CD4-positive, alpha-beta T cell treated with Interleukin-21 for 1 hour (primary cell): ENCODE results near the gene SLC6A18.
A peak's percentile ranks its signal among the peaks of the same experiment; 100 is the strongest.

ENCODE experiments used
- DNase-seq: peaks from one replicate; pipeline ENCODE4 v3.0.0-alpha.2; 2020

The SLC6A18 gene

DNA sequence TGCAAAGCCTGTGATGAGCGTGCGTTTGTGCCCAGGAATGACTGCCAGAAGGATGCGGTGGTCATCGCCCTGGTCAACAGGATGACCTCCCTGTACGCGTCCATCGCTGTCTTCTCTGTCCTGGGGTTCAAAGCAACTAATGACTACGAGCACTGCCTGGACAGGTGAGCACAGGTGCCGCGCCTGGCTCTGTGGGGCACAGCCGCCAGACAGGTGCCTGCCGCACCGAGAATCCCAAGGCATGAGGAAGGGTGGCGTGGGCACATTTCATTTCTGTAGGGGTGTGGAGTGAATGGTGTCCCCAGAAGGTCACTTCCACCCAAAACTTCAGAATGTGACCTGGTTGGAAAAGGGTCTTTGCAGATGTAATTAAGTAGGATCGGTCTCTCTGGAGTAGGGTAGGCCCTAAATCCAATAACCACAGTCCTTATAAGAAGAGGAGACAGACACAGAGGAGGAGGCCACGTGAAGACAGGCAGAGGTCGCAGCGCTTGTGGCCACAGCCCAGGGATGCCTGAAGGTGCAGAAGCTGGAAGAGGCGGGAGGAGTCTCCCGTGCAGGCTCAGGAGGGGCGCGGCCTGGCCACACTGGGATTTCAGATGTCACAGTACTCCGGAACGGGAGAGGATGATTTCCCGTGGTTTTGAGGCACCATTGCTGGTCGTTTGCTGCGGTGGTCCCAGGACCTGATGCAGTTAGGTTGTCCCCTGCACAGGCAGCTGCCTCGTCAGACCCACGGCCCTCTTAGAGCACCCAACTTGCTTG is 15.5 kb downstream of the SLC6A18 start:
- DNase-seq, result no peak

- DNase-seq, result no peak
Observed at GRCh38 chr5:1241509-1242080, 16.4 kb downstream of the SLC6A18 start.

DNA sequence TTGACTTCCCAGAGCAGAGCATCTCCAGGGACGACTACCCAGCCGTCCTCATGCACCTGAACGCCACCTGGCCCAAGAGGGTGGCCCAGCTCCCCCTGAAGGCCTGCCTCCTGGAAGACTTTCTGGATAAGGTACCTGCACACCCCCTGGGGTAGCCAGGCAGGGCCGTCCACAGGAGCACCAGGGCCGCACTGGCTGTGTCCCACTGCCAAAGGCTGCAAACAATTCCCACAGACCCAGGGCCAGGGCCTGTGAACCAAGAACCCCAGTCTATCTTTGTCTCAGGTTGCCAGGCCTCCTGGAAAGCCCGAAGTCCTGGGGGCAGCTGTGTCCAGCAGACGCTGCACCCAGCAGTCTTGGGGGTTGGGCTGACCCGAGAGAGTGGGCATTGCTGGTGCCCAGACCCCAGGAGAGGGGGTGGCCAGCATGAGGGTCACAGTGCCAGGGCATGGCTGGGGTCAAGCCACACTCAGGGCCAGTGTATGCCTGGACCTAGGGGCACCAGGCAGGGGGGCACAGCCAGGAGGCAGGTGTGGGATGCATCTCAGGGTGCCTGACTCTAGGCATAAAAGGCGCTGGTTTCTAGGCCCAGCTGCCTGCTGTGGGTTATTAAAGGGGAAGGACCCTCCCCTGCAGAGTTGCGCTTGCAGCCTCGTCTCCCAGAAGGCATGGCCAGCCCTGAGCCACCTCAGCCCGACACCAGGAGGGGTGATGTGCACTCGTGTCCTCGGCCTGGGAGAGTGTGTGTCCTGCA is 17.7 kb downstream of the SLC6A18 start:
- DNase-seq, result no peak

GRCh38 chr5:1243487-1244130 is 18.4 kb downstream of the SLC6A18 start:
- no peak for DNase-seq

- no peak for DNase-seq
Observed at GRCh38 chr5:1244255-1244654, 19.1 kb downstream of the SLC6A18 start.

DNA sequence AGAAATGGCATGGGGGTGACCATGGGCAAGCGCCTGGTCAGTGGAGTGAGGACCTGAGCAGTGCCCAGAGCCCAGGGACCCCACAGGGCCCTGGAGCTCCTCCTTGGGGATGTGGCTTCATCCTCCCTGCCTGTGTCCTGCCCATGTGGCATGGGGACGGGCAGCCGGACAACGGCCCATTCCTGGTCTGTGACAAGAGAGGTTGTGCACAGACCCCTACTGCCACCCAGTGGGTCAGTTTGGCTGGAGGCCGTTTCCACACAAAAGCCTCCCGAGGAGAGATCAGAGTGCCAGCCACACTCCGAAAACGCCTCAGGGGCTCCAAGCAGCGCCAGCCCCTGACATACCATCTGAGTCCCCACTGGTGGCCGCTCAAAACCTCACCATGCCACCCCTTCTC is 19.8 kb downstream of the SLC6A18 start:
- DNase-seq, result no peak

GRCh38 chr5:1245905-1246576 is 20.9 kb downstream of the SLC6A18 start:
- DNase-seq, result no peak

DNA sequence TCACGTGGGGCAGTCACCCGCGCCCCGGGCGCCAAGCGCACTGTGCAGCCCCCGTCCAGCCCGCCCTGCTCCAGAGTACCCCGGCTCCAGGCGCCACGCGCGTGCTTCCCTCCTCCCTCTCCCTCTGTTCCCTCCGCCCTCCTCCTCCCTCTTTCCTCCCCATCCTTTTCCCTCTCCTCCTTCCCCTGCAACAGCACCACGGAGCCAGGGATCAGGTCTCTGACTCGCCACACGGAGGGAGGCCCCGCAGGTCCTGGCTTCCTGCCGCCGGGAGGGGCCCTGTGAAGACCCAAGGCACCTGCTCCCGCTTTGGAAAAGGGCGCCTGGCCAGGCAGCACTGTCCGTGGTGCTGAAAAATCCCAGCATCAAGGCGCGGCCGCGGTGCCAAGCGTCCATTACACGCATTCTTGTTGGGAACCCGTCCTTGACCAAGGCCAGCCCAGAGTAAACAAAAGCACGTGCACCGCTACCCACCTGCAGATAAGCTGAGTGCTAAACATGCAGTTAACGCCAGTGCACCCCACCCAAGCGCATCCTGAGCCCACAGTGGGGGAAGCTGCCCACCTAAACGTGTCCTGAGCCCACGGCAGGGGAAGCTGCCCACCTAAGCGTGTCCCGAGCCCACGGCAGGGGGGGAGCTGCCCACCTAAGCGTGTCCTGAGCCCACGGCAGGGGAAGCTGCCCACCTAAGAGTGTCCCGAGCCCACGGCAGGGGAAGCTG is 21.7 kb downstream of the SLC6A18 start:
- DNase-seq, result no peak

- DNase-seq, result no peak
Observed at GRCh38 chr5:1247811-1248210, 22.6 kb downstream of the SLC6A18 start.

- no peak for DNase-seq
Observed at GRCh38 chr5:1249366-1250280, 24.4 kb downstream of the SLC6A18 start.

DNA sequence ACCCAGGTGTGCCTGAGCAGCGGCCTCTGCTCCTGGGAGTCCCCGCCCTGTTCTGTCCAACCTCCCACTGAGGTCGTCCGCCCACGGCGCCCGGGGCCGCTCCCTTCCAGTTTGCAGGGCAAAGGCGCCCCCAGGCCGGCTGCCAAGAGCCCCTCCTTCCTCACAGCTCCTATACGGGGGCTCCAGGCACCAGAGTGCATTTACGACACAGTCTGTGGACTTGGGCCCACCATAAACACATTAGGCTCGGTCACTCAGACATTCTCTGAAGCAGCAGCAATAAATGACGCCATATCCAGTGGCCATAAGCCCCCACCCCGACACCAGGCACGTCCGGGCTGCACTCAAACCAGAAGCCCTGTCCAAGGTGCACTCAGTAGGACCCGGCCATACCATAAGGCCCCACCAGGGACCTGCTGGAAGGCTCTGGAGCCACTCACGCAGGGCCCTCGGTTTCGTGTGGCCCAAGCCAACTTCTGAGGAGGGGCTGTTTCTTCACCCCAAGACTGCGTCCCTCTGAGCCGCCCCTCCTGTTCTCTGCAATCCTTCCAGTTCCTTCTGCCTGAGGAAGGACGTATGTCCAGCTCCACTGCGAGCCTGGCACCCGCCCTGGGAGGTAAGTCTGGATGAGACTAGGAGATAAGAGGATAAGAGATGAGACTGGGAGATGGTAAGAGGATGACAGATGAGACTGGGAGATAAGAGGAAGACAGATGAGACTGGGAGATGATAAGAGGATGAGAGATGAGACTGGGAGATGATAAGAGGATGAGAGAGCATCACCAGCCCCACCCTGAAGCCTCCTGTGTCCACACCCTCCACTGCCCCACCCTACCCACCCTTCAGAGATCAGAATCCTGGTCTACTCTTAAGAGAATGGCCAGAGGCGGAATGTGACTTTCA is 26.7 kb downstream of the SLC6A18 start:
- no peak for DNase-seq

GRCh38 chr5:1252681-1253080 is 27.5 kb downstream of the SLC6A18 start:
- no peak for DNase-seq

DNA sequence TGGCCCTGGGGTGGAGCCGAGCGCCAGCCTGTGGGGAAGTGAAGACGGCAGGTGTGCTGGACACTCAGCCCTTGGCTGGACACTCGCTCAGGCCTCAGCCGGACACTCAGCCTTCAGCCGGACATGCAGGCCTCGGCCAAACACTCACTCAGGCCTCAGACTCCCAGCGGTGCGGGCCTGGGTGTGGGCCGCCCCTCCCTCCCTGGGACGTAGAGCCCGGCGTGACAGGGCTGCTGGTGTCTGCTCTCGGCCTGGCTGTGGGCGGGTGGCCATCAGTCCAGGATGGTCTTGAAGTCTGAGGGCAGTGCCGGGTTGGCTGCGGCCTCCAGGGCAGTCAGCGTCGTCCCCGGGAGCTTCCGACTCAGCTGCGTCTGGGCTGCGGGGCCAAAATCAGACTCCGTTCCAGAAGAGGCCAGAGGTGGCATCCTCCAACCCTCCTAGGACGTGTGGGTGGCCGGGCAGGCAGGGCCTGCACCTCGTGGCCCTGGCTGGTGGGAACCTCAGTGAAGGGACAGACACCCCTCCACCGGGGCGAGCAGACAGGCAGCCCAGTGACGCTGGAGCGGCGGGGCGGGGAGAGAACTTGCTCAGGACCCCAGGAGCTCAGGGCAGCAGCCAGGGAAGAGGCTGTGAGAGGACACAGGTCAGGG is 28.4 kb downstream of the SLC6A18 start:
- no peak for DNase-seq

- no peak for DNase-seq
Observed at GRCh38 chr5:1254196-1254595, 29.0 kb downstream of the SLC6A18 start.

GRCh38 chr5:1255081-1255561 is 29.9 kb downstream of the SLC6A18 start:
- DNase-seq, result peak; percentile 61

DNA sequence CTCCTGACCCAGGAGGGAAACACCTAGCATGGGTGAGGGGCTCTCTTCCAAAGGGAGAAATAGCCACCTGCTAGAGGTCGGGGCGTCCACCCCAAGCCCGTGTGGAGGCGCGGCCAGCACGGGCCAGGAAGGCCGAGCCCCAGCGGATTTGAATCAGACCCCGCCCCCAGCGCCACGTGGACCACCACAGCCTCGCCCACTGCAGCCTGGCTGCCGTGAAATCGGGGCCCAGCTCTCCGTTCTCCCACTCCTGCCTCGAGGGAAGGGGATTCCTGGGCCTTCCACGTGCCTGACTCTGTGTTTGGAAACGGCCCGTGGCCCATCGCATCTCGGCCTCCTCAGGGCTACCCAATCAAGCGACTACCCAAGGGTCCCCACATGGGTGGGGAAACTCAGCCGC is 31.6 kb downstream of the SLC6A18 start:
- DNase-seq, result no peak

DNA sequence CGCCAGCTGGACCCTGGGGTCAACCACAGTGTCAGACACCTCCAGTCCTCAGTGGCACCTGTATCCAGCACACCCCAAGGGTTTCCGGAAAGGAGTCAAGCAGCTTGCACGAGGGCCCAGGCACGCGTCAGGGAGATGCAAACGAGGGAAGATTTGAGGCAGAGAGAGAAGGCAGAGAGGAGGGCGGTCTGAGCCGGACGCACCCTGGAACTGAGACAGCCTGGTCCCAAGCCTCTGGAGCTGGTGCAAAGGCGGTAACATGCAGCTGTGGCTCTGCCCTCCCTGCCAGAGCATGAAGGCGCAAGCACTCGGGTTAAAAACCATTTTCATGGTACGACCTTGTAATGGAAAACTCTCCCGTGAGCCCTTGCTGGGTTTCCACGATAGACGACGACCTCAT is 32.2 kb downstream of the SLC6A18 start:
- DNase-seq, result no peak

DNA sequence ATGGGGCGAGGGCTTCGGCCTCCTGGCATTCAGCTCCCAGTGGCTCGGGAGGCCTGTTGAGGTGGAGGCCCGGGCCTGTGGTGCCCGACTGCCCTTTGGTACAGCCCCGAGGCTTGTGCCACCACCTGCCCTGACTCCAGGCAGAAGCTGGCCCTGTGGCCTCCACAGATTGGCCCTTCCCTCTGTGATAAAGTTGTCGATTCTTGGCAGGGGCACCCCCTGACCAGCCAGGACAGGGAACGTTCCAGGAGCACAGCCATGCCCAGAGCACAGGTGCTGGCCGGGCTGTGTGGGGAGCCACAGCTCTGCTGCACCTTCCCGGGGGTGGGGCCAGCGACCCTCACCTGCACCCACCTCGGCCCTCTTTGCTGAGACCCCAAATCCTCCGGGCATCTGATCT is 32.7 kb downstream of the SLC6A18 start:
- DNase-seq, result no peak

GRCh38 chr5:1259806-1260480 is 34.8 kb downstream of the SLC6A18 start:
- no peak for DNase-seq
